ENCODE measurements around the gene GREM2. TPM values are rescaled to one million over a fixed set of nuclear protein-coding genes. Genes with fewer than 3 reads are reported as not detected.

GREM2 gene
- total RNA-seq, 1 experiment from 2014 or later, result not detected

DNA sequence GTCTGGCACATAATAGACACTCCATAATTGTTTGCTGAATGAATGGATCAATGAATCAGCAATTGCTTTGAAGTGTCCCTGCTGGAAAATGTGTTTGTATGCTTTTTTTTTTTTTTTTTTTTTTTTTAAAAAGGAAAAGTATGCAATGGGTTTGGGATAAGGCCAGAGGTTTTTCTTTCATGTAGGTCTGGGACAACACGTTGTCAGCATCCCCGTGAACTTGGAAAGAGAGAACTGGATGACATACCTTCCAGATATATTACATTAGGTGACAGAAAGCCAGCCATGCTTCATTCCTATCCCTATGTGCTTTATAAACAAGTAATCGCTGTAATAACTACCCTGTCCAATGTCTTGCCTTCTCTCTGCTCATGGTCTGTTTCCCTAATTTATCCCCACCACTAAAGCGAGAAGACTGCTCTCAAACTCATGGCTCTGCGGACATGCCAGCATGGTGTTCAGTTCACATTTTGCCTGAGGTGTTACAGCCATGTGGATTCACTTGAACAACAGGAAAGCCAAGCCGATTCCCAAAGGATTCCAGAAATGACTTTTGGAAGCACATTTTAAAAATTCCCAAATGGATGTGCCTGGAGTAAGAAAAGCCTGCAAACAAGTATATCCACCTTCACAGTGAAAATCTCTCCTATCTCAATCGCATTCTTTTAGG, 34.8 kb upstream of the GREM2 start:
- Histone ChIP-seq H2BK120ac (ENCODE audit: low read depth, low read length, poor library complexity, severe bottlenecking) (no peak overlapping the region), H3K79me1 (ENCODE audit: insufficient read depth, low read depth, low read length, poor library complexity, severe bottlenecking) (no peaks in the 10 kb centered on the region), H3K23me2 (ENCODE audit: insufficient read length, low read depth, low read length, poor library complexity, severe bottlenecking) (no peaks in the 10 kb centered on the region), H3K56ac (ENCODE audit: insufficient read length, low read depth, low read length) (no peak overlapping the region), H4K8ac (replicated peaks; ENCODE audit: insufficient read length, low read depth, low read length) (no peak overlapping the region), H2BK15ac (ENCODE audit: low read depth, low read length) (no peak overlapping the region), H2AFZ (ENCODE audit: low read length) (no peak overlapping the region), H3K79me2 (ENCODE audit: insufficient read depth, low read length) (no peaks in the 10 kb centered on the region), H3K27ac (ENCODE audit: insufficient read length, low read depth, low read length) (no peak overlapping the region), H3K4ac (ENCODE audit: low read depth, low read length) (no peak overlapping the region), H3K18ac (ENCODE audit: insufficient read length, low read depth, low read length) (no peak overlapping the region), H2BK5ac (ENCODE audit: insufficient read length, low read length) (no peak overlapping the region), H4K20me1 (ENCODE audit: control insufficient read depth, insufficient read depth, insufficient read length) (no peaks in the 10 kb centered on the region), H3K9me3 (ENCODE audit: control insufficient read depth, low read depth, low read length) (no peaks in the 10 kb centered on the region), H3K27me3 (ENCODE audit: insufficient read depth, low read length) (no peaks in the 10 kb centered on the region), H2BK12ac (ENCODE audit: insufficient read length, low read depth, low read length) (no peak overlapping the region), H4K5ac (ENCODE audit: insufficient read length, low read depth, low read length) (no peak overlapping the region), H3K4me2 (ENCODE audit: insufficient read depth, insufficient read length, low read length) (no peak overlapping the region), H3K9ac (ENCODE audit: extremely low read depth, insufficient read length, low read length) (no peak overlapping the region), H4K91ac (ENCODE audit: insufficient read length, low read depth, low read length) (no peak overlapping the region), H3K4me1 (ENCODE audit: insufficient read depth, low read length) (no peaks in the 10 kb centered on the region), H3T11ph (ENCODE audit: low read length) (no peak overlapping the region), H2AK5ac (ENCODE audit: insufficient read length, low read length) (no peak overlapping the region), H3K14ac (ENCODE audit: insufficient read depth, low read length) (no peak overlapping the region), H2BK20ac (ENCODE audit: low read depth, low read length, poor library complexity, severe bottlenecking) (no peak overlapping the region), H3K23ac (ENCODE audit: insufficient read length, low read depth, low read length) (no peak overlapping the region)
- TF ChIP-seq, protein P1, sequence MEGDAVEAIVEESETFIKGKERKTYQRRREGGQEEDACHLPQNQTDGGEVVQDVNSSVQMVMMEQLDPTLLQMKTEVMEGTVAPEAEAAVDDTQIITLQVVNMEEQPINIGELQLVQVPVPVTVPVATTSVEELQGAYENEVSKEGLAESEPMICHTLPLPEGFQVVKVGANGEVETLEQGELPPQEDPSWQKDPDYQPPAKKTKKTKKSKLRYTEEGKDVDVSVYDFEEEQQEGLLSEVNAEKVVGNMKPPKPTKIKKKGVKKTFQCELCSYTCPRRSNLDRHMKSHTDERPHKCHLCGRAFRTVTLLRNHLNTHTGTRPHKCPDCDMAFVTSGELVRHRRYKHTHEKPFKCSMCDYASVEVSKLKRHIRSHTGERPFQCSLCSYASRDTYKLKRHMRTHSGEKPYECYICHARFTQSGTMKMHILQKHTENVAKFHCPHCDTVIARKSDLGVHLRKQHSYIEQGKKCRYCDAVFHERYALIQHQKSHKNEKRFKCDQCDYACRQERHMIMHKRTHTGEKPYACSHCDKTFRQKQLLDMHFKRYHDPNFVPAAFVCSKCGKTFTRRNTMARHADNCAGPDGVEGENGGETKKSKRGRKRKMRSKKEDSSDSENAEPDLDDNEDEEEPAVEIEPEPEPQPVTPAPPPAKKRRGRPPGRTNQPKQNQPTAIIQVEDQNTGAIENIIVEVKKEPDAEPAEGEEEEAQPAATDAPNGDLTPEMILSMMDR (conservative IDR thresholded peaks at IDR 0.05), result no peak
- no peaks in the 10 kb centered on the region for H3K27me3 Mint-ChIP-seq (ENCODE audit: low read depth)
- DNase-seq, result no peak
- H3K9me3 Mint-ChIP-seq, result no peaks in the 10 kb centered on the region
- H3K36me3 Mint-ChIP-seq (ENCODE audit: insufficient read depth in 1 of 3, low read depth in 3 of 3), result no peaks in the 10 kb centered on the region
- no peak overlapping the region; a peak in 1 of 7 replicates for H3K27ac Mint-ChIP-seq
- H3K4me1 Mint-ChIP-seq, result no peaks in the 10 kb centered on the region
- no CpG with 5 or more reads among the region's 7 CpGs for WGBS (ENCODE audit: extremely low coverage, insufficient read length, low lambda C conversion rate)
- H3K4me3 Mint-ChIP-seq, result no peak overlapping the region
